BJ (cell line): ENCODE data around the gene C19orf25. TPM values are rescaled to one million over a fixed set of nuclear protein-coding genes. Genes with fewer than 3 reads are reported as not detected.

Experiments used
- CTCF ChIA-PET: fragments of 350-600 bp; formaldehyde crosslinking; extraction: SDS; loops from one replicate; lab custom pipeline; 2021; ENCODE audit warnings: antibody characterized with exemption, inconsistent platforms; lab: Yijun Ruan, JAX
- POLR2A ChIA-PET: fragments of 300-600 bp; sonication (Branson Sonifier 250); formaldehyde crosslinking; extraction: SDS; loops from one replicate; lab custom pipeline; 2021; ENCODE audit warnings: antibody characterized with exemption; lab: Charles Lee
- DNase-seq: peaks from one replicate; pipeline ENCODE4 v3.0.0-alpha.2; 2011; ENCODE audit warnings: low read depth
- H3K27me3 ChIP-seq: 2 replicates; pipeline ENCODE4 v1.6.0; 2011; ENCODE audit warnings: low read length; ENCODE audit not compliant: control insufficient read depth, insufficient read depth
- H3K36me3 ChIP-seq: 2 replicates; pipeline ENCODE4 v1.5.1; 2011; ENCODE audit warnings: low read length; ENCODE audit not compliant: control insufficient read depth, insufficient read depth
- H3K4me3 ChIP-seq: 2 replicates; pipeline ENCODE4 v1.5.1; 2011; ENCODE audit warnings: low read depth, mild to moderate bottlenecking, control low read depth, low read length
- CTCF ChIP-seq: IDR thresholded peaks from 2 replicates; pipeline ENCODE4 v1.5.1; 2011; ENCODE audit warnings: low read depth, mild to moderate bottlenecking, control low read depth, inconsistent platforms, low read length, moderate library complexity; ENCODE audit not compliant: insufficient read depth
- polyA plus RNA-seq: library from polyadenylated mRNA; depleted of rRNA; stranded (reverse); fragments of >200 nt; gene quantifications from 2 replicates; pipeline ENCODE4 v1.2.3, GENCODE V29; 2011

The C19orf25 gene
- polyA plus RNA-seq, 1 experiment = 32.6 TPM

- Histone ChIP-seq H3K4me3 (no peak overlapping the region), H3K27me3 (peaks cover 32% of the 10 kb centered on the region), H3K36me3 (no peaks in the 10 kb centered on the region)
- no peak for TF ChIP-seq CTCF
- ChIA-PET POLR2A (no interaction called here), CTCF (interaction anchor here (0.6 to 1.4 kb wide), 3 partner anchors 8 to 173 kb away, joined by 3 to 9 read pairs (median 3); no protein-coding TSS in a partner anchor)
- no peak for DNase-seq
Measured at GRCh38 chr19:1452802-1453524, 26.1 kb downstream of the C19orf25 start.

GRCh38 chr19:1451916-1452801, 26.9 kb downstream of the C19orf25 start:
- POLR2A ChIA-PET = no interaction called here
- no peak for DNase-seq
- no peak for TF ChIP-seq CTCF

GRCh38 chr19:1450735-1451731, 28.0 kb downstream of the C19orf25 start:
- CTCF ChIA-PET = no interaction called here
- POLR2A ChIA-PET = no interaction called here
- H3K27me3 ChIP-seq = peaks cover 35% of the 10 kb centered on the region

More at GRCh38 chr19:1451916-1452801, 26.9 kb downstream of the C19orf25 start:
- no peak overlapping the region for H3K4me3 ChIP-seq
- H3K27me3 ChIP-seq = peaks cover 32% of the 10 kb centered on the region
- CTCF ChIA-PET = interaction anchor here (0.6 to 1.4 kb wide), 4 partner anchors 64 to 374 kb away, joined by 3 read pairs; no protein-coding TSS in a partner anchor
- no peaks in the 10 kb centered on the region for H3K36me3 ChIP-seq

More at GRCh38 chr19:1450735-1451731, 28.0 kb downstream of the C19orf25 start:
- Histone ChIP-seq H3K4me3 (no peak overlapping the region), H3K36me3 (no peaks in the 10 kb centered on the region)
- no peak for TF ChIP-seq CTCF
- no peak for DNase-seq
